Type B pancreatic cell (in vitro differentiated cells): ENCODE results near the gene USP24. TPM values are rescaled to one million over a fixed set of nuclear protein-coding genes. Genes with fewer than 3 reads are reported as not detected.

Source experiments
- DNase-seq: peaks from one replicate; pipeline ENCODE4 v3.0.0; 2021; ENCODE audit warnings: mixed read lengths; ENCODE audit not compliant: unreplicated experiment; ENCODE audit errors: extremely low spot score
- H3K27ac Mint-ChIP-seq: 2 replicates; pipeline ENCODE4 v1.8.0; 2021; ENCODE audit warnings: mild to moderate bottlenecking, mixed read lengths
- H3K27me3 Mint-ChIP-seq: 2 replicates; pipeline ENCODE4 v1.8.0; 2021; ENCODE audit warnings: mixed read lengths
- H3K36me3 Mint-ChIP-seq: 2 replicates; pipeline ENCODE4 v1.8.0; 2021; ENCODE audit warnings: mixed read lengths
- H3K4me1 Mint-ChIP-seq: one replicate; pipeline ENCODE4 v1.8.0; 2021; ENCODE audit warnings: mixed read lengths; ENCODE audit not compliant: unreplicated experiment
- H3K4me3 Mint-ChIP-seq: 2 replicates; pipeline ENCODE4 v1.8.0; 2021; ENCODE audit warnings: mild to moderate bottlenecking, mixed read lengths
- H3K9me3 Mint-ChIP-seq: 2 replicates; pipeline ENCODE4 v1.8.0; 2021; ENCODE audit warnings: mixed read lengths
- CTCF ChIP-seq: fragments of 200-600 bp; sonication (generic); conservative IDR thresholded peaks from 2 replicates; pipeline ENCODE4 v1.5.0; 2021; ENCODE audit warnings: antibody characterized with exemption, mild to moderate bottlenecking
- total RNA-seq: library from RNA; stranded (reverse); gene quantifications from 2 replicates; pipeline ENCODE4 v1.2.1, GENCODE V29; 2021; ENCODE audit warnings: low replicate concordance

The USP24 gene
- total RNA-seq, 1 donor from 2014 or later, result 44.5 TPM

DNA sequence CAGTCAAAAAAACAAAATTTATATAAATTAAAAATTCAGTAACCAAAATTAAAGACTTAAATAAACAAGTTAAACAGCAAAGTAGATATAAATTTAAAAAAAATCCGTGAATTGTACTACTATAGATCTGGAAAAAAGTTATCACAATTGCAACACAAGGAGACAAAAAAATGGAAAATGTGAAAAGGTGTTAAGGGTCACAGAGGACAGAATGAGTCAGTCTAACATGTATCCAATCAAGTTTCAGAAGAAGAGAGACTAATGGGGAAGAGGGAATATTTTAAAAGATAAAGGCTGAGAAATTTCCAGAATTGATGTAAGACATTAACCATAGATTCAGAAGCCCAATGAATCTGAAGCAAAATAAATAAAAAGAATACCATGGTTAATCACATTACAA, 46.0 kb downstream of the USP24 start:
- H3K4me3 Mint-ChIP-seq, result no peak overlapping the region
- H3K27me3 Mint-ChIP-seq, result no peaks in the 10 kb centered on the region
- peaks cover 24% of the 10 kb centered on the region for H3K36me3 Mint-ChIP-seq
- H3K27ac Mint-ChIP-seq, result no peak overlapping the region
- H3K9me3 Mint-ChIP-seq, result no peaks in the 10 kb centered on the region
- H3K4me1 Mint-ChIP-seq, result peaks cover 5% of the 10 kb centered on the region
- no peak for DNase-seq
- no peak for TF ChIP-seq CTCF

- DNase-seq, result no peak
- Mint-ChIP-seq H3K4me3 (no peak overlapping the region), H3K27me3 (no peaks in the 10 kb centered on the region), H3K36me3 (peaks cover 28% of the 10 kb centered on the region), H3K4me1 (peaks cover 5% of the 10 kb centered on the region), H3K27ac (no peak overlapping the region), H3K9me3 (no peaks in the 10 kb centered on the region)
- no peak for TF ChIP-seq CTCF
These were observed 46.8 kb downstream of the USP24 start for GRCh38 chr1:55168353-55168752.

DNA sequence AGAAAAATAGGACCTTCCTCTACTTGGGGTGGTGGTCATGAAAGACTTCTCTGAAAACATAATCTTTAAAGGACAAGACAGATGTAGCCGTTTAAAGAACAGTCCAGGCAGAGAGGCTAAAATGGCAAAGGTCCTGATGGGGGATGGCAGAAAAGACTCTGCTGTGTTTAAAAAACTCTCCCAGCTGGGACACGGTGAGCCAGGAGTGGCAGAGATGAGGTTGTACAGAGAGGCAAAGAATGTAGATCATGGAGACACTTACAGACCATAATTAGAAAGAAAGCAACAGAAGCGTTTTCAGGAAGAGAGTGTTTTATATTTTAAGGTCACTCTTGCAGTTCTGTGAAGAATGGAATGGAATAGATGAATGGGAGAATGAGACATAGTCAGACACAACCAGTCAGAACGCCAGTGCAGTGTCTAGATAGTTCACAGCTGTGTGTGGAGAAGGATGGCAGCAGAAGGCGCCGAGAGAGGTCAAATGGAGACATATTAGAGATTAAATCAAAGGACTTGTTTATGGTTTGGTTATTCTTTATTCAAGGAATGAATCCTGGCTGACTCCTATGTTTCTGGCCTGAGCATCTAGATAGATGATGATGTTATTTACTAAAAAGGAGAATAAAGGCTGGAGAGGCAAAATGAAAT, 47.8 kb downstream of the USP24 start:
- Mint-ChIP-seq H3K36me3 (peaks cover 28% of the 10 kb centered on the region), H3K4me1 (peaks cover 2% of the 10 kb centered on the region), H3K4me3 (no peak overlapping the region), H3K27ac (no peak overlapping the region), H3K9me3 (no peaks in the 10 kb centered on the region), H3K27me3 (no peaks in the 10 kb centered on the region)
- DNase-seq, result no peak
- no peak for TF ChIP-seq CTCF

GRCh38 chr1:55164906-55165305, 50.3 kb downstream of the USP24 start:
- TF ChIP-seq CTCF, result no peak
- H3K27me3 Mint-ChIP-seq, result no peaks in the 10 kb centered on the region
- no peaks in the 10 kb centered on the region for H3K9me3 Mint-ChIP-seq
- peaks cover 17% of the 10 kb centered on the region for H3K36me3 Mint-ChIP-seq
- H3K27ac Mint-ChIP-seq, result no peak overlapping the region
- no peak for DNase-seq
- H3K4me3 Mint-ChIP-seq, result no peak overlapping the region
- no peaks in the 10 kb centered on the region for H3K4me1 Mint-ChIP-seq

DNA sequence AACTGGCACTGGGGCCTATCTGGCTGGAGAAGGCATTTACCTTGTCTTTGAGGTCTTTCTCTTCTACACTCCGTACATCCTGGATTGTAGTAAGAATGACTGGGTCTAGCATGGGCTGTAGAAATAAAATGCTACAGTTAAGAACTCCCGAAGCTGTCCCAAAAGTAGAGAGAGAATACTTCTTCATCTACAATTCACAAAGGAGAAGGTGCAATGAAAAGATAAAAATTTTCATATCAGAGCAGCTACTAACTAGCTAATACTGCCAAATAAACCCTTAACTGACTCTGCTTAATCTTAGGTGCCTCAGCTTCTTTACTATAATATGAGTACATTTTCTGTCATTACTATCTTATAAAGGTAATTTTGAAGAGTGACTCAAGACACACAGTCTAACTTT, 55.6 kb downstream of the USP24 start:
- Mint-ChIP-seq H3K27ac (no peak overlapping the region), H3K9me3 (no peaks in the 10 kb centered on the region), H3K36me3 (peaks cover 28% of the 10 kb centered on the region), H3K4me1 (no peaks in the 10 kb centered on the region), H3K27me3 (no peaks in the 10 kb centered on the region), H3K4me3 (no peak overlapping the region)
- DNase-seq, result no peak
- no peak for TF ChIP-seq CTCF

GRCh38 chr1:55156608-55157007, 58.6 kb downstream of the USP24 start:
- H3K4me1 Mint-ChIP-seq, result no peaks in the 10 kb centered on the region
- H3K9me3 Mint-ChIP-seq, result no peaks in the 10 kb centered on the region
- H3K27me3 Mint-ChIP-seq, result no peaks in the 10 kb centered on the region
- no peak overlapping the region for H3K27ac Mint-ChIP-seq
- peaks cover 39% of the 10 kb centered on the region for H3K36me3 Mint-ChIP-seq
- no peak for DNase-seq
- H3K4me3 Mint-ChIP-seq, result no peak overlapping the region
- no peak for TF ChIP-seq CTCF
